NB4 (cell line): ENCODE data around the gene KANSL3.

Experiments used
- CTCF ChIP-seq: IDR thresholded peaks from one replicate; pipeline ENCODE4 v1.5.1; 2012; ENCODE audit warnings: low read depth, low read length
- MAX ChIP-seq: IDR thresholded peaks from 2 replicates; pipeline ENCODE4 v1.6.1; 2011; ENCODE audit warnings: low read depth, low read length

- TF ChIP-seq MAX (no peak), CTCF (no peak)
These were observed 11.2 kb upstream of the KANSL3 start for GRCh38 chr2:96649342-96649741.
